Loucy (cell line): ENCODE measurements around the gene ERICH4.

Experiments used
- H2AFZ ChIP-seq: fragments of 200-600 bp; sonication (generic); 2 replicates; pipeline ENCODE4 v1.6.0; 2016; ENCODE audit warnings: antibody characterized with exemption, mild to moderate bottlenecking, low read length, moderate library complexity
- H3F3A ChIP-seq: fragments of 200-600 bp; 2 replicates; pipeline ENCODE4 v1.6.0; 2016; ENCODE audit warnings: antibody characterized with exemption, low read depth, mild to moderate bottlenecking
- H3K27me3 ChIP-seq: fragments of 200-600 bp; sonication (generic); 2 replicates; pipeline ENCODE4 v1.6.1; 2014; ENCODE audit warnings: low read length, mild to moderate bottlenecking; ENCODE audit not compliant: insufficient read depth, poor library complexity, severe bottlenecking
- H3K36me3 ChIP-seq: fragments of 200-600 bp; sonication (generic); 2 replicates; pipeline ENCODE4 v1.6.1; 2016; ENCODE audit warnings: low read length; ENCODE audit not compliant: insufficient read depth
- H3K4me1 ChIP-seq: fragments of 200-600 bp; sonication (generic); 2 replicates; pipeline ENCODE4 v1.5.1; 2014; ENCODE audit warnings: low read length, mild to moderate bottlenecking; ENCODE audit not compliant: insufficient read depth, poor library complexity, severe bottlenecking
- H3K4me2 ChIP-seq: fragments of 200-600 bp; sonication (generic); 2 replicates; pipeline ENCODE4 v1.6.0; 2014; ENCODE audit warnings: antibody characterized with exemption, low read length, low read depth, mild to moderate bottlenecking; ENCODE audit not compliant: poor library complexity, severe bottlenecking
- H3K4me3 ChIP-seq: fragments of 200-600 bp; sonication (generic); 2 replicates; pipeline ENCODE4 v1.5.1; 2014; ENCODE audit warnings: low read length, mild to moderate bottlenecking, mixed read lengths; ENCODE audit not compliant: poor library complexity, severe bottlenecking
- H3K79me2 ChIP-seq: fragments of 200-600 bp; sonication (generic); 2 replicates; pipeline ENCODE4 v1.6.1; 2014; ENCODE audit warnings: low read length; ENCODE audit not compliant: insufficient read depth
- H3K9ac ChIP-seq: fragments of 200-600 bp; sonication (generic); 2 replicates; pipeline ENCODE4 v1.6.0; 2014; ENCODE audit warnings: mild to moderate bottlenecking, low read depth, low read length, moderate library complexity; ENCODE audit not compliant: poor library complexity, severe bottlenecking
- H3K9me2 ChIP-seq: fragments of 200-600 bp; sonication (generic); replicated peaks from 2 replicates; pipeline ENCODE4 v1.6.1; 2016; ENCODE audit warnings: low read depth, low read length, mixed read lengths
- H3K9me3 ChIP-seq: fragments of 200-600 bp; sonication (generic); 2 replicates; pipeline ENCODE4 v1.6.1; 2014; ENCODE audit warnings: mild to moderate bottlenecking, antibody characterized with exemption, low read length, low read depth; ENCODE audit not compliant: insufficient read depth
- H4K20me1 ChIP-seq: fragments of 200-600 bp; sonication (generic); 2 replicates; pipeline ENCODE4 v1.6.0; 2014; ENCODE audit warnings: antibody characterized with exemption, low read length, mild to moderate bottlenecking; ENCODE audit not compliant: insufficient read depth, poor library complexity, severe bottlenecking
- CTCF ChIP-seq: fragments of 200-600 bp; sonication (generic); conservative IDR thresholded peaks from 2 replicates; pipeline ENCODE4 v1.5.1; 2014; ENCODE audit warnings: mild to moderate bottlenecking, antibody characterized with exemption, low read length
- EZH2phosphoT487 ChIP-seq: fragments of 200-600 bp; IDR thresholded peaks from 2 replicates; pipeline ENCODE4 v1.6.1; 2018; ENCODE audit warnings: antibody characterized with exemption, mild to moderate bottlenecking, moderate library complexity, borderline replicate concordance

The ERICH4 gene

GRCh38 chr19:41422955-41423354 lies 20.0 kb upstream of the ERICH4 start:
- Histone ChIP-seq H3K4me2 (no peak overlapping the region), H4K20me1 (no peaks in the 10 kb centered on the region), H2AFZ (no peak overlapping the region), H3K4me3 (no peak overlapping the region), H3K9me2 (no peaks in the 10 kb centered on the region), H3K4me1 (peaks cover 6% of the 10 kb centered on the region), H3F3A (no peaks in the 10 kb centered on the region), H3K9ac (no peak overlapping the region), H3K79me2 (no peaks in the 10 kb centered on the region), H3K9me3 (no peaks in the 10 kb centered on the region), H3K36me3 (peaks cover 38% of the 10 kb centered on the region; the same call in 1 of the 2 replicates), H3K27me3 (no peaks in the 10 kb centered on the region)
- no peak for TF ChIP-seq CTCF
- TF ChIP-seq EZH2phosphoT487 = no peak

GRCh38 chr19:41424335-41425173 lies 18.4 kb upstream of the ERICH4 start:
- no peaks in the 10 kb centered on the region for H3K79me2 ChIP-seq
- H3K36me3 ChIP-seq = peaks cover 30% of the 10 kb centered on the region; the same call in 1 of the 2 replicates
- H3F3A ChIP-seq = no peaks in the 10 kb centered on the region
- no peaks in the 10 kb centered on the region for H3K9me3 ChIP-seq
- H3K9ac ChIP-seq = no peak overlapping the region
- H3K27me3 ChIP-seq = no peaks in the 10 kb centered on the region
- H3K9me2 ChIP-seq = no peaks in the 10 kb centered on the region
- no peak overlapping the region for H3K4me3 ChIP-seq
- TF ChIP-seq CTCF = no peak
- TF ChIP-seq EZH2phosphoT487 = no peak
- H2AFZ ChIP-seq = no peak overlapping the region
- H4K20me1 ChIP-seq = no peaks in the 10 kb centered on the region
- peaks cover 18% of the 10 kb centered on the region for H3K4me1 ChIP-seq
- no peak overlapping the region for H3K4me2 ChIP-seq

- Histone ChIP-seq H4K20me1 (no peaks in the 10 kb centered on the region), H3K27me3 (no peaks in the 10 kb centered on the region), H2AFZ (no peak overlapping the region), H3K4me2 (no peak overlapping the region), H3F3A (no peaks in the 10 kb centered on the region), H3K4me3 (no peak overlapping the region), H3K9me2 (no peaks in the 10 kb centered on the region), H3K9me3 (no peaks in the 10 kb centered on the region), H3K79me2 (no peaks in the 10 kb centered on the region), H3K4me1 (peaks cover 18% of the 10 kb centered on the region), H3K36me3 (peaks cover 25% of the 10 kb centered on the region; the same call in 1 of the 2 replicates), H3K9ac (no peak overlapping the region)
- TF ChIP-seq CTCF (no peak), EZH2phosphoT487 (no peak)
Measured at GRCh38 chr19:41425174-41426115, 17.5 kb upstream of the ERICH4 start.
